HEK293 (cell line): Measurements from ENCODE around the gene IMPG1.

Experiments
- CTCF ChIA-PET: fragments of 350-600 bp; formaldehyde crosslinking; extraction: SDS; loops from one replicate; lab custom pipeline; 2021; ENCODE audit warnings: antibody characterized with exemption; lab: Yijun Ruan, JAX
- POLR2A ChIA-PET: fragments of 300-600 bp; formaldehyde crosslinking; extraction: SDS; loops from one replicate; lab custom pipeline; 2020; ENCODE audit warnings: antibody characterized with exemption, inconsistent platforms; lab: Yijun Ruan, JAX
- H3K27ac ChIP-seq: fragments of 200-500 bp; sonication (Bioruptor generic); 2 replicates; pipeline ENCODE4 v1.5.1; 2014; ENCODE audit warnings: low read depth, low read length, control low read depth, inconsistent platforms; ENCODE audit errors: extremely low read depth
- H3K36me3 ChIP-seq, 2 experiments: fragments of 200-500 bp in 1 of 2; sonication (Bioruptor generic) in 1 of 2; 1 replicate in 1 of 2; 2 replicates in 1 of 2; pipeline ENCODE4 v1.5.1; 2014 to 2017; ENCODE audit warnings: inconsistent platforms in 2 of 2, low read length in 2 of 2; ENCODE audit not compliant: control insufficient read depth in 2 of 2, insufficient read depth in 1 of 2
- H3K4me1 ChIP-seq: fragments of 200-500 bp; sonication (Bioruptor generic); 2 replicates; pipeline ENCODE4 v1.5.1; 2014; ENCODE audit warnings: mild to moderate bottlenecking, low read length, inconsistent platforms; ENCODE audit not compliant: control insufficient read depth, insufficient read depth
- H3K4me3 ChIP-seq: 2 replicates; pipeline ENCODE4 v1.5.1; 2011; ENCODE audit warnings: low read depth, mild to moderate bottlenecking, control low read depth, low read length, moderate library complexity
- H3K9me3 ChIP-seq: fragments of 200-500 bp; sonication (Bioruptor generic); 2 replicates; pipeline ENCODE4 v1.5.1; 2014; ENCODE audit warnings: low read depth, low read length, inconsistent platforms; ENCODE audit not compliant: control insufficient read depth, insufficient read depth
- IKZF3 ChIP-seq: fragments of 450-650 bp; IDR thresholded peaks from 2 replicates; pipeline ENCODE4 v1.5.0; 2018; ENCODE audit warnings: missing biosample characterization, mild to moderate bottlenecking, missing genetic modification characterization, moderate library complexity
- MYNN ChIP-seq: fragments of 450-650 bp; formaldehyde crosslinking; IDR thresholded peaks from 2 replicates; pipeline ENCODE4 v1.5.1; 2016; ENCODE audit warnings: missing biosample characterization, missing genetic modification characterization, borderline replicate concordance
- ZBTB17 ChIP-seq: fragments of 450-650 bp; formaldehyde crosslinking; IDR thresholded peaks from 2 replicates; pipeline ENCODE4 v1.5.1; 2016; ENCODE audit warnings: missing biosample characterization, missing genetic modification characterization
- ZNF10 ChIP-seq: fragments of 450-650 bp; formaldehyde crosslinking; IDR thresholded peaks from 2 replicates; pipeline ENCODE4 v1.5.1; 2017; ENCODE audit warnings: missing biosample characterization, missing genetic modification characterization
- ZNF114 ChIP-seq: fragments of 450-650 bp; formaldehyde crosslinking; IDR thresholded peaks from 2 replicates; pipeline ENCODE4 v1.5.0; 2017; ENCODE audit warnings: missing biosample characterization, missing genetic modification characterization
- ZNF248 ChIP-seq: fragments of 450-650 bp; formaldehyde crosslinking; IDR thresholded peaks from 2 replicates; pipeline ENCODE4 v1.5.1; 2017; ENCODE audit warnings: missing biosample characterization, missing genetic modification characterization
- ZNF510 ChIP-seq: fragments of 450-650 bp; formaldehyde crosslinking; IDR thresholded peaks from 2 replicates; pipeline ENCODE4 v1.5.1; 2018; ENCODE audit warnings: mild to moderate bottlenecking, missing genetic modification characterization, missing biosample characterization; ENCODE audit not compliant: insufficient replicate concordance
- ZNF530 ChIP-seq: fragments of 450-650 bp; formaldehyde crosslinking; IDR thresholded peaks from 2 replicates; pipeline ENCODE4 v1.5.1; 2016; ENCODE audit warnings: low read depth, missing biosample characterization, missing genetic modification characterization
- ZNF558 ChIP-seq: fragments of 450-650 bp; formaldehyde crosslinking; IDR thresholded peaks from 2 replicates; pipeline ENCODE4 v1.5.1; 2016; ENCODE audit warnings: missing biosample characterization, missing genetic modification characterization
- ZNF654 ChIP-seq: fragments of 450-650 bp; formaldehyde crosslinking; IDR thresholded peaks from 2 replicates; pipeline ENCODE4 v1.5.1; 2016; ENCODE audit warnings: low read depth, missing biosample characterization, missing genetic modification characterization
- ZNF670 ChIP-seq: fragments of 450-650 bp; formaldehyde crosslinking; IDR thresholded peaks from 2 replicates; pipeline ENCODE4 v1.5.1; 2016; ENCODE audit warnings: missing biosample characterization, missing genetic modification characterization, low read depth
- TF ChIP-seq, protein P1 (sequence below): fragments of 450-650 bp; formaldehyde crosslinking; IDR thresholded peaks from 2 replicates; pipeline ENCODE4 v1.5.1; 2016; ENCODE audit warnings: missing biosample characterization, missing genetic modification characterization
- TF ChIP-seq, protein P2 (sequence below): fragments of 450-650 bp; formaldehyde crosslinking; IDR thresholded peaks from 2 replicates; pipeline ENCODE4 v1.5.1; 2017; ENCODE audit warnings: missing biosample characterization, missing genetic modification characterization
- TF ChIP-seq, protein P3 (sequence below): fragments of 450-650 bp; formaldehyde crosslinking; IDR thresholded peaks from 2 replicates; pipeline ENCODE4 v1.5.1; 2017; ENCODE audit warnings: missing biosample characterization, missing genetic modification characterization
- TF ChIP-seq, protein P4 (sequence below): fragments of 450-650 bp; formaldehyde crosslinking; IDR thresholded peaks from 2 replicates; pipeline ENCODE4 v1.5.1; 2016; ENCODE audit warnings: missing biosample characterization, missing genetic modification characterization
- TF ChIP-seq, protein P5 (sequence below): fragments of 450-650 bp; formaldehyde crosslinking; IDR thresholded peaks from 2 replicates; pipeline ENCODE4 v1.5.1; 2016; ENCODE audit warnings: missing biosample characterization, missing genetic modification characterization
- TF ChIP-seq, protein P6 (sequence below): fragments of 450-650 bp; formaldehyde crosslinking; IDR thresholded peaks from 2 replicates; pipeline ENCODE4 v1.5.1; 2016; ENCODE audit warnings: missing biosample characterization, missing genetic modification characterization

IMPG1 gene

DNA sequence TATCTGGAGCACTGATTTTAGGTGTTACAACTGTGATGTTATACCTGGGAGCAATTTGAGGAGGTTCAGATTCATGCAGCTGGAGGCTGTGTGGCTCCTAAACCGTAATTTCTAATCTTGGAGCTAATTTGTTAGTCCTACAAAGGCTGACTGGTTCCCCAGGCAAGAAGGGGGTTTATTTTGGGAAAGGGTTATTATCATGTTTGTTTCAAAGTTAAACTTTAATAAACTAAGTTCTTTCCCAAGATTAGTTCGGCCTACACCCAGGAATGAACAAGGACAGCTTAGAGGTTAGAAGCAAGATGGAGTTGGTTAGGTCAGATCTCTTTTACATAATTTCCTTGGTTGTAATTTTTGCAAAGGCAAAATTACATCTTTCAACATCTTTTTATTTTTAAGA, 187.6 kb downstream of the IMPG1 start (continued):
- TF ChIP-seq, protein P1, sequence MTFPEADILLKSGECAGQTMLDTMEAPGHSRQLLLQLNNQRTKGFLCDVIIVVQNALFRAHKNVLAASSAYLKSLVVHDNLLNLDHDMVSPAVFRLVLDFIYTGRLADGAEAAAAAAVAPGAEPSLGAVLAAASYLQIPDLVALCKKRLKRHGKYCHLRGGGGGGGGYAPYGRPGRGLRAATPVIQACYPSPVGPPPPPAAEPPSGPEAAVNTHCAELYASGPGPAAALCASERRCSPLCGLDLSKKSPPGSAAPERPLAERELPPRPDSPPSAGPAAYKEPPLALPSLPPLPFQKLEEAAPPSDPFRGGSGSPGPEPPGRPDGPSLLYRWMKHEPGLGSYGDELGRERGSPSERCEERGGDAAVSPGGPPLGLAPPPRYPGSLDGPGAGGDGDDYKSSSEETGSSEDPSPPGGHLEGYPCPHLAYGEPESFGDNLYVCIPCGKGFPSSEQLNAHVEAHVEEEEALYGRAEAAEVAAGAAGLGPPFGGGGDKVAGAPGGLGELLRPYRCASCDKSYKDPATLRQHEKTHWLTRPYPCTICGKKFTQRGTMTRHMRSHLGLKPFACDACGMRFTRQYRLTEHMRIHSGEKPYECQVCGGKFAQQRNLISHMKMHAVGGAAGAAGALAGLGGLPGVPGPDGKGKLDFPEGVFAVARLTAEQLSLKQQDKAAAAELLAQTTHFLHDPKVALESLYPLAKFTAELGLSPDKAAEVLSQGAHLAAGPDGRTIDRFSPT (tag by site-specific recombination), result no peak
- TF ChIP-seq, all 188 proteins: peak for 0

DNA sequence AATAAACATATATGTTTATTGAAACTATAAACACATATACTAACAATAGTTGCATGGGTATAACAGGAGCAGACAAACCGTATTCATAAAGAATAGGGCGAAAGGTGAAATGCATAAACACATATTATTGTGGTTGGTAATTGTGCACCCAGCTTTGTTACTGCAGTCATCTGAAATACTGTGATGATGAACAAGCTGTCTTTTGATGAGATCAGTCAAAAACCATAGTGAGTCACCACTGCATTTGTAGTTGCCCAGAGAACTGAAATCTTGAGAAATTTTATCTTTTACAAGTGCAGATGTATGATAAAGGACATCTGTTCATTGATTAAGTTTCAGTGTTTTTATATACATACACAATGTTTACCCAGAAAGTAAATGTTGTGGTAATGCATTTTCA, 189.7 kb downstream of the IMPG1 start:
- POLR2A ChIA-PET, result no interaction called here
- Histone ChIP-seq H3K27ac (no peak overlapping the region), H3K36me3 (peaks cover 10 to 17% of the 10 kb centered on the region in 2 experiments), H3K9me3 (no peaks in the 10 kb centered on the region), H3K4me3 (no peak overlapping the region), H3K4me1 (0 out of 2 replicates have a peak, but pooled peaks cover 6% of the 10 kb centered on the region)
- CTCF ChIA-PET, result interaction anchor here (1.0 to 6.1 kb wide), 2 partner anchors 10 to 978 kb away, joined by 3 to 74 read pairs; no protein-coding TSS in a partner anchor
- TF ChIP-seq, protein P2, sequence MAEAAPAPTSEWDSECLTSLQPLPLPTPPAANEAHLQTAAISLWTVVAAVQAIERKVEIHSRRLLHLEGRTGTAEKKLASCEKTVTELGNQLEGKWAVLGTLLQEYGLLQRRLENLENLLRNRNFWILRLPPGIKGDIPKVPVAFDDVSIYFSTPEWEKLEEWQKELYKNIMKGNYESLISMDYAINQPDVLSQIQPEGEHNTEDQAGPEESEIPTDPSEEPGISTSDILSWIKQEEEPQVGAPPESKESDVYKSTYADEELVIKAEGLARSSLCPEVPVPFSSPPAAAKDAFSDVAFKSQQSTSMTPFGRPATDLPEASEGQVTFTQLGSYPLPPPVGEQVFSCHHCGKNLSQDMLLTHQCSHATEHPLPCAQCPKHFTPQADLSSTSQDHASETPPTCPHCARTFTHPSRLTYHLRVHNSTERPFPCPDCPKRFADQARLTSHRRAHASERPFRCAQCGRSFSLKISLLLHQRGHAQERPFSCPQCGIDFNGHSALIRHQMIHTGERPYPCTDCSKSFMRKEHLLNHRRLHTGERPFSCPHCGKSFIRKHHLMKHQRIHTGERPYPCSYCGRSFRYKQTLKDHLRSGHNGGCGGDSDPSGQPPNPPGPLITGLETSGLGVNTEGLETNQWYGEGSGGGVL, result no peak
- TF ChIP-seq, protein P3, sequence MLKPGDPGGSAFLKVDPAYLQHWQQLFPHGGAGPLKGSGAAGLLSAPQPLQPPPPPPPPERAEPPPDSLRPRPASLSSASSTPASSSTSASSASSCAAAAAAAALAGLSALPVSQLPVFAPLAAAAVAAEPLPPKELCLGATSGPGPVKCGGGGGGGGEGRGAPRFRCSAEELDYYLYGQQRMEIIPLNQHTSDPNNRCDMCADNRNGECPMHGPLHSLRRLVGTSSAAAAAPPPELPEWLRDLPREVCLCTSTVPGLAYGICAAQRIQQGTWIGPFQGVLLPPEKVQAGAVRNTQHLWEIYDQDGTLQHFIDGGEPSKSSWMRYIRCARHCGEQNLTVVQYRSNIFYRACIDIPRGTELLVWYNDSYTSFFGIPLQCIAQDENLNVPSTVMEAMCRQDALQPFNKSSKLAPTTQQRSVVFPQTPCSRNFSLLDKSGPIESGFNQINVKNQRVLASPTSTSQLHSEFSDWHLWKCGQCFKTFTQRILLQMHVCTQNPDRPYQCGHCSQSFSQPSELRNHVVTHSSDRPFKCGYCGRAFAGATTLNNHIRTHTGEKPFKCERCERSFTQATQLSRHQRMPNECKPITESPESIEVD (tag by site-specific recombination), result peak; percentile 70

DNA sequence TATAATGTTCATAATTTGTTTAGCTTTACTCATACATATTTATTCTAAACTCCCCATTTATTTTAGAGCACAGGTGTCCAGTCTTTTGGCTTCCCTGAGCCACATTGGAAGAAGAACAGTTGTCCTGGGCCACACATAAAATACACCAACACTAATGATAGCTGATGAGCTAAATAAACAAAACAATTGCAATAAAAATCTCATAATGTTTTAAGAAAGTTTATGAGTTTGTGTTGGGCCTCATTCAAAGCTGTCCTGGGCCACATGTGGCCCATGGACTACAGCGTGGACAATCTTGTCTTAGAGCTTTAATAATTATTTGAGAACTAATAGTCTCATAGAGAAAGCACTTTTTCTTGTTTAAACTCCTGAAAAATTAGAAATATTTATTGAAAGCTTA, 192.2 kb downstream of the IMPG1 start:
- peaks cover 7 to 19% of the 10 kb centered on the region in 2 experiments for H3K36me3 ChIP-seq
- H3K4me3 ChIP-seq, result no peak overlapping the region
- CTCF ChIA-PET, result interaction anchor here (1.2 to 6.1 kb wide), 3 partner anchors 10 to 25 kb away, joined by 3 to 74 read pairs (median 4); no protein-coding TSS in a partner anchor
- H3K9me3 ChIP-seq, result no peaks in the 10 kb centered on the region
- POLR2A ChIA-PET, result no interaction called here
- no peak overlapping the region for H3K27ac ChIP-seq
- 0 out of 2 replicates have a peak, but pooled peaks cover 6% of the 10 kb centered on the region for H3K4me1 ChIP-seq
- TF ChIP-seq ZNF114 (tag by site-specific recombination), result no peak
- TF ChIP-seq, protein P4, sequence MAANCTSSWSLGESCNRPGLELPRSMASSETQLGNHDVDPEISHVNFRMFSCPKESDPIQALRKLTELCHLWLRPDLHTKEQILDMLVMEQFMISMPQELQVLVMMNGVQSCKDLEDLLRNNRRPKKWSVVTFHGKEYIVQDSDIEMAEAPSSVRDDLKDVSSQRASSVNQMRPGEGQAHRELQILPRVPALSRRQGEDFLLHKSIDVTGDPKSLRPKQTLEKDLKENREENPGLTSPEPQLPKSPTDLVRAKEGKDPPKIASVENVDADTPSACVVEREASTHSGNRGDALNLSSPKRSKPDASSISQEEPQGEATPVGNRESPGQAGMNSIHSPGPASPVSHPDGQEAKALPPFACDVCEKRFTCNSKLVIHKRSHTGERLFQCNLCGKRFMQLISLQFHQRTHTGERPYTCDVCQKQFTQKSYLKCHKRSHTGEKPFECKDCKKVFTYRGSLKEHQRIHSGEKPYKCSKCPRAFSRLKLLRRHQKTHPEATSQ (tag by site-specific recombination), result no peak
- TF ChIP-seq ZNF558, result no peak
- no peak for TF ChIP-seq ZBTB17
- no peak for TF ChIP-seq ZNF510
- TF ChIP-seq MYNN (tag by site-specific recombination), result no peak
- TF ChIP-seq ZNF530 (tag by site-specific recombination), result no peak
- TF ChIP-seq, protein P5, sequence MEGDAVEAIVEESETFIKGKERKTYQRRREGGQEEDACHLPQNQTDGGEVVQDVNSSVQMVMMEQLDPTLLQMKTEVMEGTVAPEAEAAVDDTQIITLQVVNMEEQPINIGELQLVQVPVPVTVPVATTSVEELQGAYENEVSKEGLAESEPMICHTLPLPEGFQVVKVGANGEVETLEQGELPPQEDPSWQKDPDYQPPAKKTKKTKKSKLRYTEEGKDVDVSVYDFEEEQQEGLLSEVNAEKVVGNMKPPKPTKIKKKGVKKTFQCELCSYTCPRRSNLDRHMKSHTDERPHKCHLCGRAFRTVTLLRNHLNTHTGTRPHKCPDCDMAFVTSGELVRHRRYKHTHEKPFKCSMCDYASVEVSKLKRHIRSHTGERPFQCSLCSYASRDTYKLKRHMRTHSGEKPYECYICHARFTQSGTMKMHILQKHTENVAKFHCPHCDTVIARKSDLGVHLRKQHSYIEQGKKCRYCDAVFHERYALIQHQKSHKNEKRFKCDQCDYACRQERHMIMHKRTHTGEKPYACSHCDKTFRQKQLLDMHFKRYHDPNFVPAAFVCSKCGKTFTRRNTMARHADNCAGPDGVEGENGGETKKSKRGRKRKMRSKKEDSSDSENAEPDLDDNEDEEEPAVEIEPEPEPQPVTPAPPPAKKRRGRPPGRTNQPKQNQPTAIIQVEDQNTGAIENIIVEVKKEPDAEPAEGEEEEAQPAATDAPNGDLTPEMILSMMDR (tag by site-specific recombination), result no peak
- TF ChIP-seq ZNF248 (tag by site-specific recombination), result no peak
- no peak for TF ChIP-seq ZNF670 (tag by site-specific recombination)
- no peak for TF ChIP-seq IKZF3
- TF ChIP-seq, protein P6, sequence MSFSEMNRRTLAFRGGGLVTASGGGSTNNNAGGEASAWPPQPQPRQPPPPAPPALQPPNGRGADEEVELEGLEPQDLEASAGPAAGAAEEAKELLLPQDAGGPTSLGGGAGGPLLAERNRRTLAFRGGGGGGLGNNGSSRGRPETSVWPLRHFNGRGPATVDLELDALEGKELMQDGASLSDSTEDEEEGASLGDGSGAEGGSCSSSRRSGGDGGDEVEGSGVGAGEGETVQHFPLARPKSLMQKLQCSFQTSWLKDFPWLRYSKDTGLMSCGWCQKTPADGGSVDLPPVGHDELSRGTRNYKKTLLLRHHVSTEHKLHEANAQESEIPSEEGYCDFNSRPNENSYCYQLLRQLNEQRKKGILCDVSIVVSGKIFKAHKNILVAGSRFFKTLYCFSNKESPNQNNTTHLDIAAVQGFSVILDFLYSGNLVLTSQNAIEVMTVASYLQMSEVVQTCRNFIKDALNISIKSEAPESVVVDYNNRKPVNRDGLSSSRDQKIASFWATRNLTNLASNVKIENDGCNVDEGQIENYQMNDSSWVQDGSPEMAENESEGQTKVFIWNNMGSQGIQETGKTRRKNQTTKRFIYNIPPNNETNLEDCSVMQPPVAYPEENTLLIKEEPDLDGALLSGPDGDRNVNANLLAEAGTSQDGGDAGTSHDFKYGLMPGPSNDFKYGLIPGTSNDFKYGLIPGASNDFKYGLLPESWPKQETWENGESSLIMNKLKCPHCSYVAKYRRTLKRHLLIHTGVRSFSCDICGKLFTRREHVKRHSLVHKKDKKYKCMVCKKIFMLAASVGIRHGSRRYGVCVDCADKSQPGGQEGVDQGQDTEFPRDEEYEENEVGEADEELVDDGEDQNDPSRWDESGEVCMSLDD (tag by site-specific recombination), result no peak
- no peak for TF ChIP-seq ZNF654 (tag by site-specific recombination)
- no peak for TF ChIP-seq ZNF10 (tag by site-specific recombination)
